Stimulated activated CD8-positive, alpha-beta memory T cell treated with anti-CD3 and anti-CD28 coated beads, Interleukin-4, amount 100 ng/mL, for 24 hours (primary cell): Measurements from ENCODE around the gene THAP5.
"Not testable (repeated sequence)": the region's sequence is repeated elsewhere in the genome, so short reads cannot be mapped to it uniquely, and the experiment has no call there.

ENCODE experiments used
- DNase-seq: peaks from one replicate; pipeline ENCODE4 v3.0.0-alpha.2; 2020; ENCODE audit warnings: low read depth

THAP5 gene

DNA sequence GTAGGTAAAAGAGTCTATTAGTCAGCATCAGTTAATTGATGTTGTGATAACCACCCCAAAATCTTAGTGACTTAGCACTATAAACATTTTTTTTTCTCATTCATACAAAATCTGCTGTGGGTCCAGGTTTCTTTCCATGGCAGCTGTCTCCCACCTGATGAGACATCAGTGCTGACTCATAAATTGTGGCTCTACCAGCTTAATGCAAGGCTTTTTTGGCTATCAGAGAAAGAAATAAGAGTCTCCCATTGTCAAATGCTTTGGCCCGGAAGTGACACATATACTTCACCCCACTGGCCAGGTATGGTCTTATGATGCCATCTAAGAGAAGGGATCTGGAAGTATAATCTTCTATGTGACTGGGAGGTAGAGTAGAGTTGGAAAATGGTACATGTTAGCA, 14.7 kb upstream of the THAP5 start:
- DNase-seq, result no peak

DNA sequence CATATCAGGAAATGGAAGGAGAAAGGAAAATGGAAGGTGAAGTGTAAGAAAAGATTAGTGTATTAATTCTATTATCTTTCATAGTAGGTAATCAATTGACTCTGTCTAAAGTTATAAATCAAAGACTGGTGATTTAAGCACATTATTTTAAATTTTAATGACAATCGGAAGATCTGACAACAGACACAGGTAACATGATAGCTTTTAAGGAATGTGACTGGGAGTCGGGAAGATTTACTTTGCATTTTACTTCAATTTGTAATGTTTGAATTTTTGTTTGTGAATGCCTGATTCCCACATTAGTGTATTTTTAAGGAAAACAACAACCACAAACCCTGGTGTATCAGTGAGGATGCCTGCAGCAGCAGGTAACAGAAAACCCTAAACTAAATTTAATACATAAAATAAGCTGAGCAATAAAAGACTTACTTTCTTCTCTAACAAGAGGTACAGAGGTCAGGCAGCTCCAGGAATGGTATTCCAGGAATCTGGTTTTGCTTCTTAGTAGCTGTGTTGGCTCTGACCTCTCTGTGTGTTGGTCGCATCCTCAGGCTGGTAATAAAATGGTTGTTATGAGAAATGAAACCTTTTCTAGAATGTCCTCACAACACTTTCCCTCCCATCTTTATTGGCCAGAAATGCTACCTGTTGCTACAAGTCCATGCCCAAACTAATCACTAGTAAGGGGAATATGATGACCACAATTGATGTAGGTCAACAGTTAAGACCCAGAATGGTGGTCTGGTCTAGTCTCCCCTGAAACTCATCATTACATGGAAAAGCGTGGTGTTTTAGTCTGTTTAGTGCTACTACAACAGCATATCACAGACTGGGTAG, 12.4 kb upstream of the THAP5 start:
- no peak for DNase-seq

DNA sequence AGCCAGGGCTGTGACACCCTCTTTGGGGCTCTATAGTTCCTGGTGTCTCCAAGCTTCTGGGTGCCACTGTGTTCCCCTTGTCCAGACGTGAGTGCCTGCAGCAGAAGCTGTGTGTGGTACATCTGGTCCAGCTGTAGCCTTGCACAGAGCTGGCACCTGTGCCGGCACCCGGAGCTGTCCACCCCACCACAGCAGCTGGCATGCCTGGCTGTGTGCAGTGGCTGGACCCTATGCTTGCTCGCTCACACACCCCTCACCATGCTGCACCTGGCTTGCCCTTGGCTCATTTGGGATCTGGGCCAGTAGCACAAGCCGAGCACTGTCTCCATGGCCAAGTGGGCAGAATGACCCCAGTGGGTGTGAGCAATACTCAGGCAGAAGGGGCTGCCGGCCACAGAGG, 10.8 kb upstream of the THAP5 start:
- no peak for DNase-seq

DNA sequence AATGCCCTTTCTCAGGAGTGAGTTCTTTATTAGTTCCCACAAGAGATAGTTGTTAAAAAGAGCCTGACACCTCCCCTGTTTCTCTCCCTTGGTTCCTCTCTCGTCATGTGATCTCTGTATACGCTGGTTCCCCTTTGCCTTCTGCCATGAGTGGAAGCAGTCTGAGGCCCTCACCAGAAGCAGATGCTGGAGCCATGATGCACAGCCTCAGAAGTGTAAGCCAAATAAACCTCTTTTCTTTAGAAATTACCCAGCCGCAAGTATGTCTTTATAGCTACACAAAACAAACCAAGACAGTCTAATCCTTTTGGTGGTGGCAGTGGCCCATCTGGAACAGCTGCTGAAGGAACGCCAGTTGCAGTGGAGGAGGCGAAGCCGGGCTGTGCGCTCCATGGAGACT, 9.4 kb upstream of the THAP5 start:
- DNase-seq, result no peak

DNA sequence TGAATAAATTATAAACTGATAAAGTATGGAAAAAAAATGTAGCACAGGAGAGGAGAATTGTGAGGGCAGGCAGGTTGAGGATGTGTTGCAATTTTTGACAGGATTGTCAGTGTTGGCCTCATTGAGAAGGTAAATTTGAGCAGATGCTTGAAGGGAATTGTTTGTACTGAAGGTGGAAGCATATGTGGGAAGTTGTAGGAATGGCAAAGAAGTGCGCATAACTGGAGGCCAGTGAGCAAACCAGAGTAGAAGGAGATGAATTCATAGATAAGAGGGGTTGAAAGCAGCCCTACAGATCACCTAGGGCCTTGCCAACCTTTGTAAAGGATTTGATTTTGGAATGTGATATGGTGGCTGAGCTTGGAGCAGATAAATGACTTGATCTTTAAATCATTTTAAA, 6.6 kb upstream of the THAP5 start:
- no peak for DNase-seq

DNA sequence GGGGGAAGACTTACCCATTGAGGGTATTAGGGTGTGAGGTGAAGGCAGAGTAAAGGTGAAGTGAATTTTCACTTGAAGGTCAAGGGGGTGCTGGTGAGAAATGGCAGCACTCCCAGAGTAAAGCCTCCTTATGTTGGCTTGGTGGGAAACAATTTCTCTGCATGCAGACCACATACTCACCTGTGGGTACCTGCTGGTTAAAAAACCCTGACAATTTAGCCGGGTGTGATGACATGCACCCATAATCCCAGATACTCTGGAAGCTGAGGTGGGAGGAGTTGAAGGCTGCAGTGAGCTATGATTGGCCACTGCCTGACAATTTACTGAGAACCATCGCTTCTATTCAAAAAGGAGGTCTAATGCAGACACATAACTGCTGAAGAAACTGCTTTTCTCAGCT, 5.7 kb upstream of the THAP5 start:
- no peak for DNase-seq

DNA sequence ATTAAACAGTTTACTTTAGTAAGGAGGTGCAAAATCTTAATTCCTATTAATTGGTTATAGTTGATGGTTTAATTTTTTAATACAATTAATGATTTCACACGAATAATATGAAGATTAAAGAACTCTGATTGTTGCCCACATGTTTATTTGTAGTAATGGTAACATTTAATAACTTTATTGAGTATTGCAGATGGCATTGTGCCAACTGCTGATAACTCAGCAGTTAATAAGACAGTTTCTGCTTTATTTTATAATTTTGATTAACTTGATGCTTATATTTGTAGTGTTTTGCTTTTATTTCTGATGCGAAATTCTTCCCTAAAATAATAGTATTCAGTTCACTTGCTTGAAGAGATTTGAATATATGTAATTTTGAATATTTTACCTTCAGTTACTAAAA, 3.0 kb upstream of the THAP5 start:
- DNase-seq, result no peak

DNA sequence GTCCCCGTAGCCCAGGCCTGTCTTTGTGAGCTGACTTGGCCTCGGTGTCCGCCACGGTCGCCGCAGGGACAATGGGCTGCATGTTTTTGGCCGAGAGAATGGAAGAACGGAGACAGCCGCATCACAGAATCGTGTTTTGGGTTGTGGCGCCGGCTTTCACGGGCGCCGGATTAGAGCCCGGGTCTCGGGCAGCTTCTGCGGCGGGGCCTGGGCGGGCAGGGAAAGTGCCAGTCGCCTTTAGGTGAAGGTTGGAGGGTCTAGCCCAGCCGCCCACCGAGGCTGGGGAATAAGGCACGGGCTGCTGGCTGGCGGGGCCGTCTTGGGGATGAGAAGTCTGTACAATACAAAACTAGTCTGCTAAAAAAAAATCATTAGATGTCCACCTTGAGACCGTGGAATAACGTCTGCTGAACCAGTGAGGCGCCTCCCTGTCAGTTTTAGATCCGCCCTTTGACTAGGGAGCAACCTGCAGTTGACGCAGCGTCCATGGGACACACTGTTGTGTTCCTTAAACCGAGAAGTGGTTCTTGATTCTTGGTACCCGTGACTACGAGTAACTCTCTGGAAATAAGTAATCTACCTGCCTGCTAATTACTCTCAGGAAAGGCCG, 745 bp upstream of the THAP5 start:
- peak; percentile 16 for DNase-seq

DNA sequence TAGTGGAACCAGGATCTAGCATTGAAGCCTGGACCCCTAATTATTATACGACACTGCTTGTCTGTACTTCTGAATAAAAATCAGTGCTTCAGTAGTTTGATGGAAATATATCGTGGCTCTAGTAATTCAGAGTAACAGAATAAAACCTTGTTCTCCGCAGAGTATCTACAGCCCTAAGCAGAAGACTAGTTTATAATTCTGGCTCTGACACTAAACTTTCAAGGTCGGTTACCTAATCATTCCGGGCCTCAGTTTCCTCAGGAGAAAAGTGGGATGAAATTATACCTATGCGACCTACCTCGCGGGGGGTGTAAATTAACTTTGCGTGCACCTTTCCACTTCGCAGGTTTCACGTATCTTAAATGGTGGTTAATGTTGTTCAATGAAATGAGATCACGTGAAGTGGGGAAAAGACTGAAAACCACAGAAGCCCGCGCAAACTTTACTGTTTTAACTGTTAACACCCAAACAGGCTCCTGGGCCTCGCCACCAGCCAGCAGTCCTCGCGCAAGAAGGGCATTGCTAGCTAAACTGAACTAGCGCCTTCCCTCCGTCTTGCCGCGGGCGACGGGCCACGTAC, 615 bp downstream of the THAP5 start:
- no peak for DNase-seq

DNA sequence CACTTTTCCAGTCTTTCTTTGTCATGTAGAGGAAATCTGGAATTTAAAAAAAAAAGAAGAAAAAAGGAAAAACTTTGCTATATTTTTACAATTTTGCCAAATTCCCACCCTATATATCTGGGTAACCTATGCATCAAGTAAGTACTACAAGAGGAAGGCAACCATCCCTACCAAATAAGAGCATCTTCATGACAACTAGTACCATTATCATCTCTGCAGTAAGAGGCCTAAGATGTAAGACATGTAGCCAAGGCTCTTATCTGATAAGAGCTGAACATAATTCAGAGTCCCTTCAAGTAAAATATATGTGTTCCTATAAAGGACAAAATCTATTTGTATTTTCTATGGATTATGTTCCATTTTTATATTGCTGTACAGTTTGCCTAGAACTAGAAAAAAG, 3.5 kb downstream of the THAP5 start:
- DNase-seq, result no peak

DNA sequence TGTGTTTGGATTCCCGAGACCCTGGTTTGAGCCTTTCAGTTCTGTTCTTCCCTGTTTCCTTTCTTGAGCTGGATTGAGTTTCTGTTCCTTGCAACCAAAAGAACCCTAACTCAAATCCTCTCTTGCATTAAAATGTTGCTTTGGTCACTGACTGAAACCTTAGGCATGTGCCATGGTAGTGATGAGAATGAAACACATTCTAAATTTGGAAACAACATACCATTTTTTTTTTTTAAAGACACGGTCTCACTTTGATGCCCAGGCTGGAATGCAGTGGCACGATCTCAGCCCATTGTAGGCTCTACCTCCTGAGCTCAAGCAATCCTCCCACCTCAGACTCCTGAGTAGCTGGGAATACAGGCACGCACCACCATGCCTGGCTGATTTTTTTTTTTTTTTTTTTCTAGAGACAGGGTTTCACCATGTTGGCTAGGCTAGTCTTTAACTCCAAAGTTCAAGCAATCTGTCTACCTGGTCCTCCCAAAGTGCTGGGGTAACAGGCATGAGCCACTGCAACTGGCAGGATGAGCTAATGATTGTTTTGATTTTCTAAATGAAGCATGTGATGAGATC, 8.4 kb downstream of the THAP5 start:
- no peak for DNase-seq

DNA sequence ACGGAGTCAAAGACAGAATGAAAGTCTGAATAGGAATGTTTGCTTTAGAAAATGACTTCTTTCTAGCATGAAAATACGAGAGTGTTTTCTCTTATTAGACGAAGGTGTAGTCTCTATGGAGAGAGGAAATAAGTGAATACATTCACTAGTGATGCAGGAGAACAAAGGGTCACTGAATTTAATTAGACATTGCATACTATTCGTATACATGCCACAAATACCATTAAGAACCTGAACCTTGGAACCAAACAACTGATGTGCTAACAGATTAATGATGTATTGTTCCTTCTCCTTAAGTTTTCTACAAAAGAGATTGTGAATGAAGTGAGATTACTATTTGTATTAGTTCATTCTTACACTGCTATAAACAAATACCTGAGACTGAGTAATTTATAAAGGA, 10.3 kb downstream of the THAP5 start:
- DNase-seq, result no peak

DNA sequence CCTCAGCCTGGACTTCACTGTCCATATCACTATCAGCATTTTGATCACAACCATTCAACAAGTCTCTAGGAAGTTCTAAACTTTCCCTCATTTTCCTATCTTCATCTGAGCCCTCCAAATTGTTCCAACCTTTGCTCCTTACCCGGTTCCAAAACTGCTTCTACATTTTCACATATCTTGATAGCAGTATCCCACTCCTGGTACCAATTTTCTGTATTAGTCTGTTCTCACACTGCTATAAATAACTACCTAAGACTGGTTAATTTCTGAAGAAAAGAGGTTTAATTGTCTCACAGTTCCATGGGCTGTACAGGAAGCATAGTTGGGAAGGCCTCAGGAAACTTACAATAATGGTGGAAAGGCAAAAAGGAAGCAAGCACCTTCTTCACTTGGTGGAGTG, 11.9 kb downstream of the THAP5 start:
- DNase-seq, result no peak

DNA sequence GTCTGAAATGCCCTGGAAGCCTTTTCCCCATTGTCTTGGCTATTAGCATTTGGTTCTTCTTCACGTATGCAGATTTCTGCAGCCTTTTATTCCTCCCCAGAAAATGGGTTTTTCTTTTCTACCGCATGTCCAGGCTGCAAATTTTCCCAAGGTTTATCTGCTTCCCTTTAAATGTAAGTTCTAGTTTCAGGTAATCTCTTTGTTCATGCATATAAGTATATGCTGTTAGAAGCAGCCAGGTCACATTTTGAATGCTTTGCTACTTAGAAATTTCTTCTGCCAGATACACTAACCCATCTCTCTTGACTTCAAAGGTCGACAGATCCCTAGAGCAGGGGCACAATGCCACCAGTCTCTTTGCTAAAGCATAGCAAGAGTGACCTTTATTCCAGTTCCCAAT, 12.3 kb downstream of the THAP5 start:
- DNase-seq, result no peak

DNA sequence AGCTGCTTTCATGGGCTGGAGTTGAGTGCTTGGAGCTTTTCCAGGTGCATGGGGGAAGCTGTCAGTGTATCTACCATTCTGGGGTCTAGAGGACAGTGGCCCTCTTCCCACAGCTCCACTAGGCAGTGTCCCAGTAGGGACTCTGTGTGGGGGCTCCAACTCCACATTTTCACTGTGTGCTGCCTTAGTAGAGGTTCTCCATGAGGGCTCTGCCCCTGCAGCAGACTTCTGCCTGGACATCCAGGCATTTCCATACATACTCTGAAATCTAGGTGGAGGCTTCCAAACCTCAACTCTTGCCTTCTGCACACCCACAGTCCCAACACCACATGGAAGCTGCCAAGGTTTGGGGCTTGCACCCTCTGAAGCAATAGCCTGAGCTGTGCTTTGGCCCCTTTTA, 12.8 kb downstream of the THAP5 start:
- DNase-seq, result not testable (repeated sequence)

DNA sequence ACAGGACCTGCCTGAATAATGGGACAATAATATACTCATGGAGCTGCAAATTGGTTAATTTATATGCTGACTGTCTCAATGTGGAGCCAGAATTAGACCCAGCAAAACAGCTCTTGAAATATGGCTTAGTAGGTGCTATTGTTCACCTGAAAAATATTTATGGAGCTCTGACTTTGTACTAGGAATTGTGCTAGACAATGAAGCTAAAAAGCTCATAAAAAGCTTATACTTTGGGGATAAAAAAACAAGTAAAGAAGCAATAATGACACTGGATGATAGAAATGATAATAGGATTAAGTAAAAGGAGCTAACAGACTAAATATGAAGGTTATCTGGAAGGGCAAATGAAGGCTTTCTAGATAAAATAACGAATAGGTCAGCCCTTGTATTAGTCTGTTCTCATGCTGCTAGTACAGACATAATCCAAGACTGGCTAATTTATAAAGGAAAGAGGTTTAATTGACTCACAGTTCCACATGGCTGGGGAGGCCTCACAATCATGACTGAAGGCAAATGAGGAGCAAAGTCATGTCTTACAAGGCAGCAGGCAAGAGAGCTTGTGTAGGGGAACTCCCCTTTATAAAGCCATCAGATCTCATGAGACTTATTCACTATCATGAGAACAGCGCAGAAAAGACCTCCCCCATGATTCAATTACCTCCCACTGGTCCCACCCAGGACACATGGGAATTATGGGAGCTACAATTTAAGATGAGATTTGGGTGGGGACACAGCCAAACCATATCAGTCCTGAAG, 21.2 kb downstream of the THAP5 start:
- DNase-seq, result not testable (repeated sequence)

DNA sequence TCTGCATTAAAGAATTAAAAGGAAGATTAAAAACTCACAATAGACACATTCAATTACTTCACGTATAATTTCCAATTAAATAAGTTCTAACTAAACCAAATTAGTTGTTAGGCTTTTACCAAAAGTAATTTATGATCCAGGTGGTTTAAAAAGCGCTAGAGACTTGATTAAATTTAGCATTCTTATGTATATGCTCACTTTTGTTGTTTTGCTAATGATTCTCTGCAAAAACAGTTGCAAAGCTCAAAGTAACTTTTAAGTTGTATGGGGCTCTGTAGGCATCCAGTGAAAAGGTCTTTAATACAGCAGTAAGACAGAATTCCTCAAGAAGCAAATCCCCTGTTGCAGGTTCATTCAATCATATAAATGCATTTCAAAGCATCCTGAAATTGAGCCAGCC, 28.0 kb downstream of the THAP5 start:
- no peak for DNase-seq

DNA sequence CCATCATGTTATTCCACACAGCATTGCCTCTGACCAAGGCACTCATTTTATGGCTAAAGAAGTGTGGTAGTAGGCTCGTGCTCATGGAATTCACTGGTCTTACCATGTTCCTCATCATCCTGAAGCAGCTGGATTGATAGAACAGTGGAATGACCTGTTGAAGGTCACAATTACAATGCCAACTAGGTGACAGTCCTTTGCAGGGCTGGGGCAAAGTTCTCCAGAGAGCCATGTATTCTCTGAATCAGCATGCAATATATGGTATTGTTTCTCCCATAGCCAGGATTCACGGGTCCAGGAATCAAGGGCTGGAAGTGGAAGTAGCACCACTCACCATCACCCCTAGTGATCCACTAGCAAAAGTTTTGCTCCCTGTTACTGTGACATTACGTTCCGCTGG, 30.8 kb downstream of the THAP5 start:
- not testable (repeated sequence) for DNase-seq

DNA sequence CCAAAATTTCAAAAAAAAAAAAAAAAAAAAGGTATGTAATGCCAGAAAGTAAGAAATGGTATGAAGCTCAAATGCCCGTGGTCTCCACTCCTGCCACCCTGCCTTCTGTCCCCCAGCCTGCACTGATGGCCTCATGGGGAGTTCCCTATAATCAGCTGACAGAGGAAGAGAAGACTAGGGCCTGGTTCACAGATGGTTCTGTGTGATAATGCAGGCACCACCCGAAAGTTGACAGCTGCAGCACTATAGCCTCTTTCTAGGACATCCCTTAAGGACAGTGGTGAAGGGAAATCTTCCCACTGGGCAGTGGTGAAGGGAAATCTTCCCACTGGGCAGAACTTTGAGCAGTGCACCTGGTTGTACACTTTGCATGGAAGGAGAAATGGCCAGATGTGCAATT, 31.3 kb downstream of the THAP5 start:
- not testable (repeated sequence) for DNase-seq

DNA sequence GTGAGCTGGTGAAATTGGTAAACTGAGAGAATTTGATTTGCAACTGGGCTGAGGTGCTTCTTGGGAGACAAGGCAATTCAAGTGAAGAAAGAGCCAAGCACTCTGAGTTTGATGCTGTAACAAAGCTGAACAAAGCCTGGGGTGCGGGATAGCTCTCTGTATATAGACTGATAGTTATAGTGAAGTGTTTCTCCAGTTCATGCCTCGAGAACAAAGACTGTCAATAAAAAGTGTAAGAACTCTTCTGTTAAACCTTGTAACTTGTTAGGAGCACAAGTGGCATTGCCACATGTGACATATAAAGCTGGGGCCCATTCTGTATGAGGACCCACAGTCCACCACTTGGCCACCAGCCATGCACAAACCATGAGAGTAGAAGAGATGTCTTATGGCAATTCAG, 32.3 kb downstream of the THAP5 start:
- no peak for DNase-seq

DNA sequence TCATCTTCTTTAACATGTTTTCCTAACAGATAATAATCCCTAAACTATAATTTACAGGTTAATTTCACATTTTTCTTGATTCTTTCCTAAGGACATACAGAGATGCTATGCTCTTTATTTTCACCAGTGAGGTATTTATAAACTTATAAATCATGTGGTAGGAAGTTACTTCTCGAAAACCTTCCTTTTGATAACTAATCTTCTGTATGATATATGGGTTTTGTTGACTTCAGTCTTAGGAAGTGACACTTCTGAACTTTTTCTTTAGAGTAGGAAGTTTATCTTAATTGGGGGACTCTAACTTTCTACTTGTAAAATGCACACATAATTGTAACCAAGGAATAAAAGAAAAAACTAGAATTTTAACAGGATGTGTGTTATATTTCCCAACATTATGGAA, 33.8 kb downstream of the THAP5 start:
- DNase-seq, result no peak

DNA sequence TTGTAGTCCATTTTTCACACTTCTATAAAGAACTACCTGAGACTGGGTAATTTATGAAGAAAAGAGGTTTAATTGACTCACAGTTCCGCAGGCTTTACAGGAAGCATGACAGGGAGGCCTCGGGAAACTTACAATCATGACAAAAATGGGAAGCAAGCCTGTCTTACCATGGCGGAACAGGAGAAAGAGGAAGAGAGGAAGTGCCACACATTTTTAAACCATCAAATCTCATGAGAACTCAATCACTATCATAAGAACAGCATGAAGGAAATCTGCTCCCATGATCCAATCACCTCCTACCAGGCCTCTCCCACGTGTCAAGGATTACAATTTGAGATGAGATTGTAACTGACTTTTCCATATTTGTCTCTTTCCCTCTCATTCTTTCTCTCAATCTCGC, 34.2 kb downstream of the THAP5 start:
- DNase-seq, result no peak

DNA sequence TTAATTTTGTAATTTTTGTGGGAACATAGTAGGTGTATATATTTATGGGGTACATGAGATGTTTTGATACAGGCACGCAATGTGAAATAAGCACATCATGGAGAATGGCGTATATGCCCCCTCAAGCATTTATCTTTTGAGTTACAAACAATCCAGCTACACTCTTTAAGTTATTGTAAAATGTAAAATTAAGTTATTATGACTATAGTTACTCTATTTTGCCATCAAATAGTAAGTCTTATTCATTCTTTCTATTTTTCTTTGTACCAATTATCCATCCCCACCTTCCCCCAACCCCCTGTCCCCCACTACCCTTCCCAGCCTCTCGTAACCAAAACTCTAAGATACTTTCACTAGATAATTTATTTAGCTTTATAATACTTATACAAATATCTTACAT, 35.8 kb downstream of the THAP5 start:
- DNase-seq, result no peak
